ENCODE measurements around the gene MRPL49. TPM values are rescaled to one million over a fixed set of nuclear protein-coding genes. Genes with fewer than 3 reads are reported as not detected.

Gene MRPL49
- total RNA-seq, 4 donors from 2014 or later = 48.0 to 68.5 (median 61.7) TPM

GRCh38 chr11:65103476-65103875 lies 18.6 kb upstream of the MRPL49 start:
- no peak for DNase-seq (ENCODE audit: low spot score in 2 of 2)
- Histone ChIP-seq H3K9me3 (no peaks in the 10 kb centered on the region), H3K27ac (peak overlapping the region; percentile 73), H3K4me3 (no peak overlapping the region), H3K27me3 (no peaks in the 10 kb centered on the region), H3K36me3 (peaks cover 12% of the 10 kb centered on the region), H3K4me1 (peaks cover 38% of the 10 kb centered on the region)
- no peak for TF ChIP-seq EP300 (IDR thresholded peaks at IDR 0.05)
- no peak for TF ChIP-seq POLR2A (IDR thresholded peaks at IDR 0.05)
- no peak for TF ChIP-seq CTCF (IDR thresholded peaks at IDR 0.05)
- TF ChIP-seq POLR2AphosphoS5 (IDR thresholded peaks at IDR 0.05) = no peak

- Histone ChIP-seq H3K27ac (no peak overlapping the region), H3K4me1 (peaks cover 44% of the 10 kb centered on the region), H3K36me3 (peaks cover 23% of the 10 kb centered on the region), H3K27me3 (no peaks in the 10 kb centered on the region), H3K9me3 (no peaks in the 10 kb centered on the region), H3K4me3 (no peak overlapping the region)
- DNase-seq (ENCODE audit: low spot score in 2 of 2) = no peak
- whole genome bisulfite sequencing = 82% methylated on average over 4 of the region's 4 CpGs
- TF ChIP-seq POLR2AphosphoS5 (IDR thresholded peaks at IDR 0.05) (no peak), CTCF (IDR thresholded peaks at IDR 0.05) (no peak), EP300 (IDR thresholded peaks at IDR 0.05) (no peak), POLR2A (IDR thresholded peaks at IDR 0.05) (no peak)
These were observed 17.5 kb upstream of the MRPL49 start for GRCh38 chr11:65104628-65105027.

GRCh38 chr11:65107078-65107477 lies 15.0 kb upstream of the MRPL49 start:
- WGBS = 95% methylated on average over 11 of the region's 15 CpGs
- no peaks in the 10 kb centered on the region for H3K27me3 ChIP-seq
- no peak for DNase-seq (ENCODE audit: low spot score in 2 of 2)
- TF ChIP-seq EP300 (IDR thresholded peaks at IDR 0.05) (no peak), CTCF (IDR thresholded peaks at IDR 0.05) (no peak), POLR2AphosphoS5 (IDR thresholded peaks at IDR 0.05) (no peak), POLR2A (IDR thresholded peaks at IDR 0.05) (no peak)
- no peak overlapping the region for H3K4me3 ChIP-seq
- H3K9me3 ChIP-seq = no peaks in the 10 kb centered on the region
- peaks cover 26% of the 10 kb centered on the region for H3K36me3 ChIP-seq
- H3K27ac ChIP-seq = no peak overlapping the region
- peaks cover 58% of the 10 kb centered on the region for H3K4me1 ChIP-seq

DNA sequence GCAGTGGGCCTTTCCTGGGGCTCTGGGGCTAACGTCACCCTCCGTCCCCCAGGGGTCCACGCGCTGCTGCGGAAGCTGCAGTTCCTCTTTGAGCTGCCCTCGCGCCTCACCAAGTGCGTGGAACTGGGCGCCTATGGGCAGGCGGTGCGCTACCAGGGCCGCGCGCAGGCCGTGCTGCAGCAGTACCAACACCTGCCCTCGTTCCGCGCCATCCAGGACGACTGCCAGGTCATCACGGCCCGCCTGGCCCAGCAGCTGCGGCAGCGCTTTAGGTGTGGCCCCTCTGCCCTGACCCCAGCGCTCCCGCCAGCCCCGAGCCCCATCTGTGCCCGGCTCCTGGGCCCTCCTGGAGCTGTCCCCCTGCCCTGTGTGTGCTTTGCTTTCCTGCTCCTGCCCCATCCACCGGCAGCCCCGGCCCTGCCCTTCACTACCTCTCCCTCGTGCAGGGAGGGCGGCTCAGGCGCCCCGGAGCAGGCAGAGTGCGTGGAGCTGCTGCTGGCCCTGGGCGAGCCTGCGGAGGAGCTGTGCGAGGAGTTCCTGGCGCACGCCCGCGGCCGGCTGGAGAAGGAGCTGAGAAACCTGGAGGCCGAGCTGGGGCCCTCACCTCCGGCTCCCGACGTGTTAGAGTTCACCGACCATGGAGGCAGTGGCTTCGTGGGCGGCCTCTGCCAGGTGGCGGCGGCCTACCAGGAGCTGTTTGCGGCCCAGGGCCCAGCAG lies 14.2 kb upstream of the MRPL49 start:
- WGBS = 89% methylated on average over 20 of the region's 52 CpGs
- DNase-seq (ENCODE audit: low spot score in 2 of 2) = peak in 1 of 2 donors; percentile 65
- H3K27ac ChIP-seq = peak overlapping the region; percentile 67

More for the DNA sequence above, 14.2 kb upstream of the MRPL49 start:
- Histone ChIP-seq H3K36me3 (peaks cover 26% of the 10 kb centered on the region), H3K9me3 (no peaks in the 10 kb centered on the region), H3K27me3 (no peaks in the 10 kb centered on the region), H3K4me1 (peaks cover 58% of the 10 kb centered on the region), H3K4me3 (no peak overlapping the region)
- TF ChIP-seq POLR2AphosphoS5 (IDR thresholded peaks at IDR 0.05) (no peak), POLR2A (IDR thresholded peaks at IDR 0.05) (no peak), CTCF (IDR thresholded peaks at IDR 0.05) (no peak)
